H1 (cell line): ENCODE measurements around the gene MYBPC1. TPM values are rescaled to one million over a fixed set of nuclear protein-coding genes. Genes with fewer than 3 reads are reported as not detected.

ENCODE experiments used
- JUND ChIP-seq: IDR thresholded peaks from 2 replicates; pipeline ENCODE4 v1.6.1; 2011; ENCODE audit warnings: mild to moderate bottlenecking, improper control_type of control experiment, low read length
- SUZ12 ChIP-seq: fragments of 200-600 bp; sonication (generic); IDR thresholded peaks from 2 replicates; pipeline ENCODE4 v1.6.1; 2012; ENCODE audit warnings: mild to moderate bottlenecking, inconsistent platforms, low read length, moderate library complexity, mixed read lengths
- TAF1 ChIP-seq: IDR thresholded peaks from 2 replicates; pipeline ENCODE4 v1.6.1; 2011; ENCODE audit warnings: mild to moderate bottlenecking, low read depth, low read length
- polyA plus RNA-seq, 7 experiments: library from polyadenylated mRNA; depleted of rRNA in 3 of 7; stranded (reverse) in 5 of 7; unstranded in 2 of 7; fragments of >200 nt in 5 of 7; fragments of 200-250 nt in 2 of 7; gene quantifications; 1 replicate in 5 of 7; 2 replicates in 1 of 7; 4 replicates in 1 of 7; pipeline versions ENCODE4 v1.2.1 to v1.2.3, GENCODE V29; 2011 to 2013; ENCODE audit warnings: missing spikeins in 2 of 7, mixed read lengths in 2 of 7
- total RNA-seq: library from RNA; stranded (reverse); fragmentation: NEBNext Ultra II Directional; extraction: Animal tissue kit (Norgen Biotek cat#: 25700); gene quantifications from 2 replicates; pipeline ENCODE4 v1.2.1, GENCODE V29; 2021
- TF ChIP-seq, protein P1 (sequence below): IDR thresholded peaks from 2 replicates; pipeline ENCODE4 v1.6.1; 2012; ENCODE audit warnings: inconsistent platforms

Gene MYBPC1
- total and polyA plus RNA-seq, 2 of the 8 experiments (the other 6 are each of a cell fraction or from before 2014, with no cell fraction given): not detected

DNA sequence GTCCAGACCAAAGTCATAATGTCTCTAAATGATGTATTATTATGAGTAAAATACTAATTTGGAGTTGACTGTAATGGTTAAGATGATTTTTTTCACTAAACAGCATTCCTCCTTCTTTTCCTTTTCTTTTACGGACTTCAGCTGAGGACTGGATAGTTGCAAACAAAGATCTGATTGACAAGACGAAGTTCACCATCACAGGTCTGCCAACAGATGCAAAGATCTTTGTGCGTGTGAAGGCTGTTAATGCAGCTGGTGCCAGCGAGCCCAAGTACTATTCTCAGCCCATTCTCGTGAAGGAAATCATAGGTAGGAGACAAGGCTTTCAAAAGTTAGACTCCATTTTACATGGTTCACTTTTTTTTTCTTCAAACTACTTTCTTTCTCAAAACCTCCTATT is 72.8 kb downstream of the MYBPC1 start (continued):
- TF ChIP-seq, protein P1, sequence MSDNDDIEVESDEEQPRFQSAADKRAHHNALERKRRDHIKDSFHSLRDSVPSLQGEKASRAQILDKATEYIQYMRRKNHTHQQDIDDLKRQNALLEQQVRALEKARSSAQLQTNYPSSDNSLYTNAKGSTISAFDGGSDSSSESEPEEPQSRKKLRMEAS: no peak
- no peak for TF ChIP-seq TAF1
- TF ChIP-seq SUZ12: no peak
- no peak for TF ChIP-seq JUND
